NK-92 treated with Interleukin-12 subunit alpha and Interleukin-12 subunit beta, amount 100 ng/mL, for 24 hours (cell line): Measurements from ENCODE around the gene TNS3.
"Not testable (repeated sequence)": the region's sequence is repeated elsewhere in the genome, so short reads cannot be mapped to it uniquely, and the experiment has no call there.

Experiments used
- DNase-seq: peaks from one replicate; lab custom pipeline; 2025; lab: John Stamatoyannopoulos, UW

TNS3 gene

DNA sequence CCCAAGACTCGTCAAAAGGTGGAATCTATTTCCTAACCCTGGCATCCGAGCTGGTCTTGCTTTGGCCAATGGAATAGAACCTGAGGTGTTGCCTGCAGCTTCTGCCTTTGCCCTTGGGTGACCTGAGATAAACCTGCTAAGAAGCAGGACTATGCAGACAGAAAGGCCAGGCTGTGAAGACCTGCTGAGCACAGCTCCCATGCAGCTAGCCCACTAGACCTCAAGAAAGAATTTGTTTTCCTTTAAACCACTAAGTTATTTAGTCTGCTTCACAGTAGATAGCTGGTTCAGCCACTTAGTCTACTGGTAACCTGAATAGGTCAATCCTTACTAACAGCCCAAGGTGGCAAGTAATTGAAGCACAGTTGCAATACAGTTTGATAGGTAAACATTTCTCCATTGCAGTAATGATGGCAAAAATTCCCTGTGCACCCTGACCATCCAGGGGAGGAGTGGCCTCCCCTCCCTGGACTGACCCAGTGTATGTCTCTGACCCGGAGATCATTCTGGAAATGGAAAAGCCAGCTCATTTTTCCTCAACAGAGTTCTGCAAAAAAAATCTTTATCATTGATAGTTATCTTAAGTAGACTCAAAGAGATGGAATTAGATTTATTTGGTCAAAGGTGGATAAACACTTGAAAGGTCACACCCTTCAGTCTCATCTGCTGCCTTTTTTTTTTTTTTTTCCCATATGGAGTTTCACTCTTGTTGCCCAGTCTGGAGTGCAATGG is 20.0 kb downstream of the TNS3 start:
- no peak for DNase-seq

DNA sequence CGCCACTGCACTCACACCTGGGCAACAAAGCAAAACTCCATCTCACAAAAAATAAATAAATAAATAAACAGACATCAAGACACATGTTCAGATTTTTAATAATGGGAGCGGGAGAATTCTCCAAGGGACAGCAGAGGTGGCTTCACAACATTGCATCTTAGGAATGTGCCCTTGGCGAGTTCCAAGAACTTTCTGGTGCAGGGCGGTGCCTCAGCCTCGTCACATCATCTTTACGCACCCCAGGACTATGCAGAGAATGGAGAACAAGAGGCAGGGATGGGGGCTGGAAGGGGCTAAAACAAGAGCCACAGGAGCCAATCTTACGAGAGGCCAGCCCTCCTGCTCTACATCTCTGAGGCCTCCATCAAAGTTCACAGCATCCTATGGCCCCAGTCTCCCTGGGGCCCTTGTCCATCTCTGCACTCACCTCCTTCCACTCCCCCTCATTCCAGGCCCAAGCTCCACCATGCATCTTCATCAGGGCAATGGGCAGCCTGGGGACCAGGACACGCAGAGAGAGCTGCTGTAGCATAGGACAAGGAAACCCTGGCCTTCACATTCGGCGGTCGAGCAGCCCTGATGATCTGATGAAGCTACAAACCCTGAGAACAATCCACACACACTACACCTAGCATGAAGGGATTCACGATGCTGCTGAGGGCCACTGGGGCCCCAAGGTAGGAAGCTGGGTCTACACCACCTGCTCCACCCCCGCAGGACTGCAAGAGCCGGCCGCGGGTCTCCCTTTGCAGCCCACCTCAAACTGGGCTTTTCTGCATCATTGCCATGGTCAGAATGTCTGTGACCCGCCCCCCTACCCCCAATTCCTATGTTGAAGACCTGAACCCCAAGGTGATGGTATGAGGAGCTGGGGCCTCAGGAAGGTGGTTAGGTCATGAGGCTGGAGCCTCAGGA is 22.3 kb downstream of the TNS3 start:
- no peak for DNase-seq

DNA sequence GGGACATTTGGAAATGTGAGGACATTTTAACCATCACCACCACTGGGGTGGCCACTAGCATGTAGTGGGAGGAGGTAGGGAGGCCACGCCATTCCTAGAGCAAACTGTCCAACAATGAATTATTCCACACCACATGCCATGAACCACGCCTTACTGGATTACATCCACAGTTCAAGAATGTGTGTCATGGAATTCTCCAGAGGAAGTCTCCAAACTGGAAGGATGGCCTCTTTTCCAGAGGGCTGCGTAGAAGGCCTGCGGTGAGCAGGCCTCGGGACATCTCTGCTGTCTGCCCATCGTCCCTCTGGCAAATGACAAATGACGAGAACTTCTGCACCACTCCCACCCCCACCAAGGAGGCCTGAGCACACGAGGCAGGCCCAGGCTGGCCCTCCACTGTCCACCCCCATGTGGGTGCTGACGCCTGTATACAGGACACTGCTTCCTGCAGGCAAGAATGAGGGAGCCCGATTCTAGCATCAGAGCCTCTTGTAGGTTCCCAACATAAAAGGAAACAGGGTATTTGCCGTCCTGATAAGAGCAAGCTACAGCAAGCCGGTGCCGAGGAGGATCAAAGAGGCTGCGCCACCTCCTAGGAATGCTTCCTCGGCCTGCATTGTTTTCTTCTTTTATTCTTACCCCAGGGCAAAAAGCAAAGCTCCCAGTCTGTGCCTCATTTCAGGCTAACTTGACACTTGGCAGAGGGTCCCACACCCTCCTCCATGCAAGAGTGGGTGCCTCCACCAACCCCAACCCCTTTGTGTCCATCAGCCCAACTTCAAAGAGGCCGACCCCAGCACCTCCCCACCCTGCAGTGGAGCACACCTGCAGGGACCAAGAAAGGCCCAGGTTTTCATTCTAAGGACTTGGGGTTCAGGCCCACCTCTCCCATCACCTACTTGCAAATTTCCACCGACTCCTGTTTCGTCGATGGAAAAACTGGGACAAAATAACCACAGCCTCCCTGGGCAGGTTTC is 23.9 kb downstream of the TNS3 start:
- no peak for DNase-seq

DNA sequence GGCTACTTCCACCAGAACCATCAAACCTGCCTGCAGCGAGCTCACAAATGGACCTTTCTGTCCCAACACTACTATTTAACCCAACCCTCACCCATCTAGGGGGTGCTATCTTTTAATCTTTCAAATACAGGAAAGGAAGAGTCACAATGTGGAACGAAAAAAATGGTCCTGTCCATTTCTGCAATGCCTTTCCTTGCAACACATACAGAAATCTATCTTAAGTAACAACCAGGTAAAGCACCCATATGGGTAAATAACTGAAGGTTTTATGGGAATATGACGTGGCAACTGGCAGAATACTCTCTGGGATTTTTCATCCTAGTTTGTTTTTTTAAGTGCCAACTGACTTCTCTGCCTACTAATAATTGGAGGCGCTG is 24.6 kb downstream of the TNS3 start:
- no peak for DNase-seq

DNA sequence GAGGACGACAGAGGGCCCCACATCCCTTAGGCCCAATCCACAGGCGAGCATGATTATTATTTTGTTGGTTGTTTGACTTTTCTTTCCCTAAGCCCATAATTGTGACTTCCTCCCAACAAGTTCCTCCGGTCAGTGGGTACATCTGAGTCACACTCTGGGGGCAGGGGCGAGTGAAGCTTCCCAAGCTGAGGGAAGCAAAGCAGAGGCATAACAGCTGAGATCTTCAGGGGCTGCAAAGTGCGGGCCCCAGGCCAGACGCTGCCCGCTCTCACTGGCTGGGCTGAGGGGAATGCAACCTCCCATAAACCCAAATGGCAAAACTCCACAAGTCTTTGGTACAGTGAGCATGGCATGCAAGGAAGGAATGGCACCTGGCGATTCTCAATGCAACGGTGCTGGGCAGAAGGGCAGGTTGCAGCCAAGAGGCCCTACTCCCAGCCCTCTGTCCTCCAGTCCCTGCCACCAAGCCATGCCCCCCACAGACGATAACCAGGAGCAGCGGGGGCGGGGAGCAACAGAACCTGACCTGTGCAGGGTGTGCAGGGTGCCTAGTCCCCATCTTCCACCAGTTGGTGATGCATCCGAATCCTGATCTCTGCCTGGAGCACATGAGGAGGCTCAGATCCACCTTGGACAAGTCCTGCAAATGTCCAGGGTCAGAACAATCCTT is 25.3 kb downstream of the TNS3 start:
- no peak for DNase-seq

DNA sequence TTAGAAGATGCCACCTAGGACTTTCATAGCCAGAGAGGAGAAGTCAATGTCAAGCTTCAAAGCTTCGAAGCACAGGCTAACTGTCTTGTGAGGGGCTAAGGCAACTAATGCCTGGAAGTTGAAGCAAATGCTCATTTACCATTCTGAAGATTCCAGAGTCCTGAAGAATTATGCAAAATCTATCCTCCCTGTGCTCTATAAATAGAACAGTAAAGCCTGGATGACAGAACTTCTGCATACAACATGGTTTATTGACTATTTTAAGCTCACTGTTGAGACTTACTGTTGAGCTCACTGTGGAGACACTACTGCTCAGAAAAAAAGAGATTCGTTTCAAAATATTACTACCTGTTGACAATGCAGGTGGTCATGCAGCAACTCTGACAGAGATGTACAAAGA is 28.6 kb downstream of the TNS3 start:
- DNase-seq = no peak

DNA sequence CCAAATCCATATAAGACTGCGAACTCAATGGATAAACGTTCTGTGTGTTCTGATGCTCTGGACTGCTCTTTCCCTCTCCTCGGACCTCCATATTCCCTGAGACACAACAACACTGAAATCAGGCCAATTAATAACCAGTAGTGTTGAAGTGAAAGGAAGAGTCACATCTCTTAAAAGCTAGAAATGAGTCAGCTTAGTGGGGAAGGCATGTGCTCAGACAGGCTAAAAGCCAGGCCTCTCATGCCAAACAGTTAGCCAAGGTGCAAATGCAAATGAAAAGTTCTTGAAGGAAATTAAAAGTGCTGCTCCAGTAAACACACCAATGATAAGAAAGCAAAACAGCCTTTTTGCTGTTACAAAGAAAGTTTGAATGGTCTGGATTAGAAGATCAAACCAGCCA is 29.3 kb downstream of the TNS3 start:
- no peak for DNase-seq

DNA sequence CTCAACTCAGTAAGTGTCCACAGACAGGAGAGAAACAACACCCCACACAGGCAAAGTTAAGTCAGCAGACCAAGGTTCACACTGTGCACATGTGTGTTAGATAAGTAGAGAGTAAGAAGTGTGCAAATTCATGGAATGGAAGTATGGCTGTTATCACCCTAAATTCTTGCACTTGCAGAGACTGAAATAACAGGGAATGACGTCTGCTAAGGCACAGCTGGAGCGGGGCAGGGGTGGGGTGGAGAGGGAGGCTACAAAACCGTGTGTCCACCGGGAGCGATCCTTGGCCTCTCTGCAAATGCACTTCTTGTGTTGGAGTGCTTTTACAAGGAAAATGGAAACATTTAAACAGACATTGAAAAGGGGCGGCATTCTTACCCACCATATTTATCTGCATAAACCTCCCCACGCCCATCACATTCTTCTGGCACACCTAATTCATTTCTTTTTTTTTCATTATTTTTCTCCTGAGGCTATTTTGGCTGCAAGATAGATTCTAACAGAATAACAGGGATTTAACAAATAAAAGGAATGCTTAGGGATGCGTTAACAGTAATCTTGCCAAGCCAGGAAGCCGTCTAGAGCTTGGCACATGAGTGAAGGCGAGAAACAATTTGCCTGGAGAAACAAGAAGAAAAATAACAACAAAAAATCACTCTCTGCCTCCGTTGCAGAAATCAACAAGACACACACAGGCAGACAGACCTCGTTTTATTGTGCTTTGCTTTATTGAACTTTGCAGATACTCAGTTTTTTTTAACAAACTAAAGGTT is 30.1 kb downstream of the TNS3 start:
- DNase-seq = no peak

DNA sequence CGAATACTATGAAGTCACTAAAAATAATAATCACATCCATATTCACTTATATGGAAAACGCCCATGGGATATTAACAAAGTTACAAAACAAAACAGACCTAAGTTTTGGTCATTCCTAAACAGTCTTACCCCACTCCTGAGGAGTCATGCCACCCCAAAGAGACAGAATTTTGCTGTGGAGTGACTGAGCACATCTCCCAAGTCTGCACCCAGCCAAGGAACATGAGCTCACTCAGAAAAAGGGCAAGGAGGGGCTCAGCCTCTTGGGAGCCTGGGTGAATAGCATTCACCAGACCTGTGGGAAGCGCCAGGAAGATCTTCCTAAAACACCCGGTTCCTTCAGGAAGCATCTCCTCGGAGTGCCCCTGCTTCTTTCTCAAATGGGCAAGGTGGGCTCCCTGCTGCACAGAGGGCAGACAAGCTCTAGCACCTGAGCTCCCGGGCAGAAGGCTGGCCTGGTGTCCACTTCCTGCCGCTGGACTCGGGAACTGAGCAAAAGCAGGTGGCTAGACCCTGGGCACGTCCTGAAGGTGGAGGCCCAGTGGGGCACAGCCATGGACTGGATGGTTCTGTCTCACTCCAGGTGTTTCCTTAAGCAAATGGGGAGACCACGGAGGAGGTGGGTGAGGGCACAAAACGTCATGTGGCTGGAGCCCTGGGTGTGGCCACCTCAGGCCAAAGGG is 31.0 kb downstream of the TNS3 start:
- no peak for DNase-seq

DNA sequence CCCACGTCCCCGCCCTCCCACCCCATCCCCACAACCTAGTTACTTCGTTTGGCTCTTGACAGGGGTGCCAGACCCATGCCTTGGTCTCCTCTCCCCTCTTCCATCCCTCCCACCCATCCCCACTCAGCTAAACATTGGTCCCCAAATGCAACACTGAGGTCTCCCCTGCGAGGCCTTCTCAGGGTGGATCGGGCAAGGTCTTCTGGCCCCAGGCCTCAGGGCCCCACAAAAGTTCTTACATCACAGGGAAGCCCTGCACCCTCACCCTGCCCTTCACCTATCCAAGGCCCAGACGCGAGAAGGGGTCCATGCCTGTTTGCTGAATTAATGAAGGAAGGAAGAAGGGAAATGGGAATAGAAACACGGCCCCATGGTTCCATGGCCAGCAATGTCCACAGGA is 32.0 kb downstream of the TNS3 start:
- no peak for DNase-seq

DNA sequence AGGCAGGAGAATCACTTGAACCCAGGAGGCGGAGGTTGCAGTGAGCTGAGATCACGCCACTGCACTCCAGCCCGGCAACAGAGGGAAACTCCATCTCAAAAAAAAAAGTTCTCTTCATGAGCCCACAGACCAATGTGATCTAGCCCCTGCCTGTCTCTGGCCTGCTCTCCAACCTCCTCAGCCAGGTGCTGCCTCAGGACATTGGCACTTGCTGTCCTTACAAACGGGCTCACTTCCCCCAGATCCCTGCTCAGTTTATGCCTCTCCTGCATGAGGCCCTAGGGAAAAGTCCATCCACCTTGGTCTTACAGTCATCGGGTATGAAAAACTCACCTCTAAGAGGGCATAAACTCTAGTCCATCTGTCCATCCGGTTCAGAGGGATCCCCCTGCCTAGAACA is 32.5 kb downstream of the TNS3 start:
- DNase-seq = no peak

DNA sequence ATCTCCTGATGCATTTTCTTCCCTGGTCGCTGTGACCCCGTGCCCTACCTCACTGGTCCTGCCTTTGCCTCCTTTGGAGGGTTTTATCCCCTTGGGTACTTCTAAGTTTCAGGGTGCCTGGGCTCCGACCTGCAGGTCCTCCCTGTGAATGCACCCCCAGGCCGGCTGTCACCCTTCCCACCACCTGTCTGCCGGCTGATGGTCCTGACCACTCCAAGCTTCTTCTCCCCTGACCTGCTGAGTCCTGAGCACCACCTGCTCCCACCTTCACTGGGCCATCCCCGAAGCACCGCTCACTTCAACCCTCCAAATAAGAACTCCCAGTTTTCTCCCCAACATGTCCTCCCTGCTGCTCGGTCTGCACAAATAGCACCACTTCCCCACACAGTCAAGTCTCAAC is 33.4 kb downstream of the TNS3 start:
- DNase-seq = no peak

DNA sequence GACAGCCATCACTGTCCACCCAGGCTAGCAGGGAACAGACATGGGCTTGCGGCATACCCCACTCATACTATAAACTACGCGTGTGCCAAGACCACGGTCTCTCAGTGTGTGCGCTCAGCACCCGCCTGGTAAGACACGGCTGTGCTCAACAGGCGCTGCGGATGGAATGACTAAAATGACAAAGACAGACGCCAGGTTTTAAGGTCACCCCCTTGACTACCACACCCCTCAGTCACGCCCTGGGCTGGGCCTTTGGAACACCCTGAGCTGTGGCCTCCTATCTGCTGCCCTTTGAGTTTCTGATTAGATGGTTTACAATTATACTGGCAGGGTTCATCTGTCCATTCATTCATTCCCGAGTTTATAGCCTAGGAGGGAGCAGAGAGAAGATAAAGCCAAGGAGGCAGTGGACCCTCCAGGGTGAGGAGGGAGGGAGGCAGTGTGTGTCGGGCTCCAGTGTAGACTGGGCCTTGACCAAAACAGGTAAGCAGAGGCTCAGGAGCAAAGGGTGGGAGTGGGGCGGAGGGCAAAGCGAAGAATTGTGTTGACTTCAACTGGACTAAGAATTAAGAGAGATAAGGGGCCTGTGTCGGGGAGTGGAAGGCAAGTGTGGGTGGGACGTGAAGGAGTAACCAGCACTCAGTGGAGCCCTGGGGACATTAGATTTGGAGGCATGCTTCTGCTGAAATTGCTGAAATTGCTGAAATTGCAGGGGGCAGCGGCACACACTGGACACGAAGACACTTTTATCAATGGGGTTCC is 35.0 kb downstream of the TNS3 start:
- no peak for DNase-seq

DNA sequence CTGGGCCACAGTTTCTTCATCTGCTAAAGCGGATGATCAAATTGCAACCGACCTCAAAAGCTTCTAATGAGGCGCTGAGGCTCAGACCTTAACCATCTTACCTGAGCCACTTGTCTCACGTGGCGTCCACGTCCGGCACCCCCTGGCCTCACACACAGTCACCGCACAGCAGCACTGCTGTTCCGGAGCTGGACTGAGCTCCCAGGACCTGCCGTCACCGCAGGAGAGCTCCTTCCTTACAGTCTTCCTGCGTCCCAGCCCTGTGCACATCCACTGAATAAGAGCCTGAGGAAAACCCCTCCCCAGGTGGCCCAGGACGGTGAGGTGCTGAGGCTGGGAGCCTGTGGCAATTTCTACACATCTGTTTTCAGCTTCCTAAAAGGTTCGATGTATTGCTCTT is 35.7 kb downstream of the TNS3 start:
- DNase-seq = no peak

DNA sequence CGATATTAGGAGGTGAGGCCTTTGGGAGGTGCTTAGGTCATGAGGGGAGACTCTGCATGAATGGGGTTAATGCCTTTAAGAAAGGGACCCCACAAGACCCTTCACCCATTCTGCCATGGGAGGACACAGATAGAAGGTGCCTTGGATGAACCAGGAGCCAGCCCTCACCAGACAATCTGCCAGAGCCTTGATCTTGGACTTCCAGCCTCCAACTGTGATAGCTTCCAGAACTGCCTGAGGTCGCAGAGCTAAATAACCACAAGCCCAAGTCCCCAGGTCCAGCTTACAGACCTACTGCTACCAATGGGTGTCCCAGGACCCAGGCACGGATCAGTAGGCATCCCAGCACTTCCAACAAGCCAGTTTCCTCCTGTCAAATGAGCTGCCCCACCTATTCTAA is 37.5 kb downstream of the TNS3 start:
- no peak for DNase-seq

DNA sequence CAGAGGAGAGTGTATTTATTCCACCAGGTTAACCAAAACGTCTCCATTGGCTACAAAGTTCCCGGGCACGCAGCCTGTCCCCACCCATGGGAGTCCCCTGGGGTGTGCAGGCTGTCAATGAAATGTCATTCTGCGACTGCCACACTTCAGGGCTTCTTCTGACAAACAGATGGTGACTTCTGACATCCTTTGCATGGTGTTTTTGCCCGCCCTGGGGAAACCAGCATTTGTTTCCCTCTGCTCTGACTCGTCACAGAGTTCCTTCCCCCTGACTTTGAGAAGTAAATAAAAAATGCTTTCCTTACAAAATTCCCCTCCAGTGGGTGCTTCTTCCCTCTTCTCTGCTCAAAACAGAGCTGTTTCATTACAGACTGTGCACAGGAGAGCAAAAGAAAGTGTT is 38.2 kb downstream of the TNS3 start:
- no peak for DNase-seq

DNA sequence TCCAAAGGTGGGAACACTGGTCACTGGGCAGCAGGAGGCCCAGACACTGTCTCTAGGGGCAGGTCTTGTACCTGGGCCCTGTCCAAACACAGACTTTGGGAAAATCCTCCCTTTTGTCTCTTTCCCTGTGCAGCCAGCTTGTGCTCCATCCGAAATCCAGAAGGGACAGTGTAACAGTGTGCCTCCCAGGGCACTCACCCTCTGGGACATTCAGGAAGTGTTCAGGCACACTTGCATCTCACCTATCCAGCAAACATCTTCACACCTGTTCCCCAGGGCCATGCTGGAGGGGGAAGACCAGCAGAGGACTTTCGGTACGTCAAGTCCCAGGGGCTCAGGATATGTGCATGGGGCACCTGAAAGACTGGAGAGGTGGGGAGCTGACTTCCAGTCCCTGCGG is 38.9 kb downstream of the TNS3 start:
- no peak for DNase-seq

DNA sequence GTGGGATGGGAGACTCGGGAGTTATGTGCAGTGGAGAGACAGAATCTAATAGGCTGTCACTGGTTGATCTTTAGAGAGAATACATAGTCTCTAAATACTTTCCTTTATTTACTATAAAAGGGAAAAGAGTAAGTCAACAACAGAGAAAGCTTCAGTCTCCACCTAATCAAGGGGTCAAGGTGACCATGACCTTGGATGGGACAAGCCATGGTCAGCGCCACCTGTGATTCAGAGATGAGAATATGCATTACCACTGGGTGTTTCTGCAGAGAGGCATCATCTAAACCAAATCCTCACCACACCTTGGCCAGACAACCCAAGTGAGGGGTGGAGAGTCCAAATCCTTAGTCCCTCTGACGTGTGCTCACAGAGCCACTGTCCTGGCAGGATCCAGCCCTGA is 39.9 kb downstream of the TNS3 start:
- DNase-seq = no peak

DNA sequence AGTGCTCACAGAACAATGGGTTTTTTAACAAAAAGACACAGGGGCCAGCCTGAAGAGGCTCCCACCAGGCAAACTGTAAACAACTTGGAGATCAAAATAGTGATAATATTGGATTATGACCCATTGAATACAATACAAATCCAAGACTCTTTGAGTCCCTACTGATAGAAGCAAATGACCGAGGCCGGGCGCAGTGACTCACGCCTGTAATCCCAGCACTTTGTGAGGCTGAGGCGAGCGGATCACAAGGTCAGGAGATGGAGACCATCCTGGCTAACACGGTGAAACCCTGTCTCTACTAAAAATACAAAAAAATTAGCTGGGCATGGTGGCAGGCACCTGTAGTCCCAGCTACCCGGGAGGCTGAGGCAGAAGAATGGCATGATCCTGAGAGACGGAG is 40.4 kb downstream of the TNS3 start:
- DNase-seq = not testable (repeated sequence)
